Measurements from ENCODE around the gene FOSL2. TPM values are rescaled to one million over a fixed set of nuclear protein-coding genes. Genes with fewer than 3 reads are reported as not detected.
A peak's percentile ranks its signal among the peaks of the same experiment; 100 is the strongest.

FOSL2 gene
- total RNA-seq, 5 donors from 2014 or later (not counting 1 experiment from before 2014, with no cell fraction given) = 9.7 to 144 (median 18.5) TPM

DNA sequence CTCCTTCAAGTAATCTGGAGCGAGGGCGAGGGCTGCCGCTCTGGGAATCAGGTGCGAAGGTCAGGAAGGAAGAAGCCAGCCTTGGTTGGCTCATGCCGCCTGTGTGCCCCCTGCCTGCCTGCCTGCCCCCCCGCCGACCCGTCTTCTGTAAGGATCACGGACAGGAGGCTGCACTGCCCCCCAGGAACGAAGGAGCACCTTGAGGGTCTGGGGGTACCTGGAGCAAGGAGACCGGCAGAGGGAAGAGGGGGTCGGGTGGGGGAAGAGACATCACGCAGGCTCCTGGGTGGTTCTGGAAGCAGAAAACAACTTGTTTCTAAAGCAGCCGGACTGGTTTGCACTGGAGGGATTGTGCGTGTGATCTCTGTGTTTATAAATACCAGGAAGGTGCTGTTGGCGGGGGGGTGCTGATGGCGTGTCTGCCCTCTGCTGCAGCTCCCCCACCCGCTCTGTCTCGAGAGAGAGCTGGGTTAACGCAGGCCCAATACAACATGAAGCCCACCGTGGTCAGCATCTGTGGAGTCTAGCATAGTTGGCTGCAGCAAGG is 1.7 kb downstream of the FOSL2 start:
- no peaks in the 10 kb centered on the region for H3K36me3 Mint-ChIP-seq
- H3K4me3 Mint-ChIP-seq = no peak overlapping the region
- H3K4me1 ChIP-seq (ENCODE audit: control insufficient read depth in 1 of 2, extremely low read depth in 1 of 2, insufficient read depth in 2 of 2, low read length in 2 of 2) = peaks cover 18 to 42% of the 10 kb centered on the region in 2 experiments

GRCh38 chr2:28394997-28395333 is 2.3 kb downstream of the FOSL2 start:
- ChIA-PET CTCF (no interaction called here), POLR2A (interaction anchor here in 1 of 2 donors (1.0 kb wide), 1 partner anchor 12 kb away, joined by 3 read pairs; no protein-coding TSS in a partner anchor)
- peaks cover 0 to 4% of the 10 kb centered on the region in 2 donors for H3K36me3 ChIP-seq (ENCODE audit: control insufficient read depth in 2 of 2, extremely low read depth in 1 of 2, insufficient read depth in 1 of 2, low read length in 1 of 2)
- ATAC-seq (replicated peaks in 1 of 4) (no peak), DNase-seq (no peak)
- H3K4me3 ChIP-seq (ENCODE audit: control insufficient read depth in 1 of 2, extremely low read depth in 1 of 2, low read length in 1 of 2) = peak overlapping the region; percentile 23 to 70
- H3K27me3 ChIP-seq (replicated peaks in 1 of 2; ENCODE audit: control insufficient read depth in 2 of 2, extremely low read depth in 1 of 2, insufficient read depth in 2 of 2, low read length in 1 of 2) = no peaks in the 10 kb centered on the region
- no peaks in the 10 kb centered on the region for H3K9me3 ChIP-seq
- peak overlapping the region; percentile 66 for H3K27ac ChIP-seq (ENCODE audit: low read length)
- H3K27me3 Mint-ChIP-seq = no peaks in the 10 kb centered on the region
- H3K9me3 Mint-ChIP-seq = no peaks in the 10 kb centered on the region
- WGBS (ENCODE audit: insufficient coverage) = 80% methylated on average over 1 of the region's 7 CpGs
- peaks cover 16 to 29% (median 17%) of the 10 kb centered on the region in 3 donors for H3K4me1 Mint-ChIP-seq
- H3K4me3 Mint-ChIP-seq = no peak overlapping the region
- peaks cover 18 to 42% of the 10 kb centered on the region in 2 experiments for H3K4me1 ChIP-seq (ENCODE audit: control insufficient read depth in 1 of 2, extremely low read depth in 1 of 2, insufficient read depth in 2 of 2, low read length in 2 of 2)
- H3K27ac Mint-ChIP-seq = no peak overlapping the region
- no peaks in the 10 kb centered on the region for H3K36me3 Mint-ChIP-seq

More for the DNA sequence above, 1.7 kb downstream of the FOSL2 start:
- Histone ChIP-seq H3K27ac (ENCODE audit: low read length) (peak overlapping the region; percentile 66), H3K27me3 (replicated peaks in 1 of 2; ENCODE audit: control insufficient read depth in 2 of 2, extremely low read depth in 1 of 2, insufficient read depth in 2 of 2, low read length in 1 of 2) (no peaks in the 10 kb centered on the region), H3K4me3 (ENCODE audit: control insufficient read depth in 1 of 2, extremely low read depth in 1 of 2, low read length in 1 of 2) (peak overlapping the region; percentile 70 to 77), H3K36me3 (ENCODE audit: control insufficient read depth in 2 of 2, extremely low read depth in 1 of 2, insufficient read depth in 1 of 2, low read length in 1 of 2) (peaks cover 0 to 4% of the 10 kb centered on the region in 2 donors), H3K9me3 (no peaks in the 10 kb centered on the region)
- Mint-ChIP-seq H3K4me1 (peaks cover 19 to 34% (median 22%) of the 10 kb centered on the region in 3 donors), H3K27me3 (no peaks in the 10 kb centered on the region), H3K9me3 (no peaks in the 10 kb centered on the region), H3K27ac (peak overlapping the region in 1 of 2 donors; percentile 67)
- DNase-seq (peak in 12 of 35 experiments; percentile 19 to 47 (median 32)), ATAC-seq (replicated peaks in 1 of 4) (no peak)
- WGBS (ENCODE audit: insufficient coverage) = 24% methylated on average over 21 of the region's 21 CpGs
- ChIA-PET POLR2A (interaction anchor here in 1 of 2 donors (1.0 kb wide), 1 partner anchor 13 kb away, joined by 3 read pairs; no protein-coding TSS in a partner anchor), CTCF (no interaction called here)

- Mint-ChIP-seq H3K27ac (no peak overlapping the region), H3K9me3 (no peaks in the 10 kb centered on the region), H3K4me1 (peaks cover 15 to 31% (median 18%) of the 10 kb centered on the region in 3 donors), H3K36me3 (no peaks in the 10 kb centered on the region), H3K4me3 (no peak overlapping the region), H3K27me3 (no peaks in the 10 kb centered on the region)
- H3K27ac ChIP-seq (ENCODE audit: low read length) = peak overlapping the region; percentile 66
- H3K36me3 ChIP-seq (ENCODE audit: control insufficient read depth in 2 of 2, extremely low read depth in 1 of 2, insufficient read depth in 1 of 2, low read length in 1 of 2) = peaks cover 0 to 4% of the 10 kb centered on the region in 2 donors
- H3K4me3 ChIP-seq (ENCODE audit: control insufficient read depth in 1 of 2, extremely low read depth in 1 of 2, low read length in 1 of 2) = peak overlapping the region; percentile 23 to 70
- peaks cover 18 to 42% of the 10 kb centered on the region in 2 experiments for H3K4me1 ChIP-seq (ENCODE audit: control insufficient read depth in 1 of 2, extremely low read depth in 1 of 2, insufficient read depth in 2 of 2, low read length in 2 of 2)
- ATAC-seq (replicated peaks in 1 of 4) (no peak), DNase-seq (no peak)
- ChIA-PET POLR2A (interaction anchor here (0.6 to 1.1 kb wide), 5 partner anchors 11 to 55 kb away, joined by 3 to 19 read pairs (median 4); no protein-coding TSS in a partner anchor), CTCF (interaction anchor here in 1 of 2 donors (0.6 kb wide), 1 partner anchor 13 kb away, joined by 4 read pairs; no protein-coding TSS in a partner anchor)
- no peaks in the 10 kb centered on the region for H3K9me3 ChIP-seq
- 65% methylated on average over 13 of the region's 15 CpGs for WGBS (ENCODE audit: insufficient coverage)
- no peaks in the 10 kb centered on the region for H3K27me3 ChIP-seq (replicated peaks in 1 of 2; ENCODE audit: control insufficient read depth in 2 of 2, extremely low read depth in 1 of 2, insufficient read depth in 2 of 2, low read length in 1 of 2)
Measured at GRCh38 chr2:28395334-28396061, 2.8 kb downstream of the FOSL2 start.

DNA sequence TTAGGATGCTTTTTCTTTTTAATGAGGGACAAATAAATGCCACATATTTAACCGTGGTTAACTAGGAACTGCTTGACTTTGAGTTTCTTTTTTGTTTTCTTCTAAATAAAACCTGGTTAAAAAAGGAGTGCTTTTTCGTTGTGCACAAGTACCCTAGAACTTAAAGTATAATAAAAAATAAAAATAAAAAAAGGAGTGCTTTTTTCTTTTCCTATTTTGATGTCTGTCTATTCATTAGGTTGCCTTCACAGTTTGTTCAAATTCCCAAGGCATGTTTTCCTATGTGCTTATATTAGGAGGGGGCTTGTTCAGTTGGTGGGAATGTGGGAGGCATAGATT is 4.4 kb downstream of the FOSL2 start:
- Mint-ChIP-seq H3K36me3 (peaks cover 7% of the 10 kb centered on the region), H3K4me3 (no peak overlapping the region), H3K4me1 (peaks cover 14 to 36% (median 20%) of the 10 kb centered on the region in 3 donors), H3K27me3 (no peaks in the 10 kb centered on the region), H3K9me3 (no peaks in the 10 kb centered on the region), H3K27ac (no peak overlapping the region)
- Histone ChIP-seq H3K27ac (ENCODE audit: low read length) (no peak overlapping the region), H3K9me3 (no peaks in the 10 kb centered on the region), H3K27me3 (replicated peaks in 1 of 2; ENCODE audit: control insufficient read depth in 2 of 2, extremely low read depth in 1 of 2, insufficient read depth in 2 of 2, low read length in 1 of 2) (no peaks in the 10 kb centered on the region), H3K4me3 (ENCODE audit: control insufficient read depth in 1 of 2, extremely low read depth in 1 of 2, low read length in 1 of 2) (no peak overlapping the region), H3K36me3 (ENCODE audit: control insufficient read depth in 2 of 2, extremely low read depth in 1 of 2, insufficient read depth in 1 of 2, low read length in 1 of 2) (peaks cover 0 to 4% of the 10 kb centered on the region in 2 donors), H3K4me1 (ENCODE audit: control insufficient read depth in 1 of 2, extremely low read depth in 1 of 2, insufficient read depth in 2 of 2, low read length in 2 of 2) (peaks cover 12 to 43% of the 10 kb centered on the region in 2 experiments)
- CTCF ChIA-PET = no interaction called here
- no CpG with 5 or more reads among the region's 2 CpGs for WGBS (ENCODE audit: insufficient coverage)
- POLR2A ChIA-PET = interaction anchor here (0.6 kb wide), 3 partner anchors 70 to 501 kb away, joined by 3 to 5 read pairs (median 3); no protein-coding TSS in a partner anchor
- no peak for DNase-seq
- ATAC-seq (replicated peaks in 1 of 4) = no peak

DNA sequence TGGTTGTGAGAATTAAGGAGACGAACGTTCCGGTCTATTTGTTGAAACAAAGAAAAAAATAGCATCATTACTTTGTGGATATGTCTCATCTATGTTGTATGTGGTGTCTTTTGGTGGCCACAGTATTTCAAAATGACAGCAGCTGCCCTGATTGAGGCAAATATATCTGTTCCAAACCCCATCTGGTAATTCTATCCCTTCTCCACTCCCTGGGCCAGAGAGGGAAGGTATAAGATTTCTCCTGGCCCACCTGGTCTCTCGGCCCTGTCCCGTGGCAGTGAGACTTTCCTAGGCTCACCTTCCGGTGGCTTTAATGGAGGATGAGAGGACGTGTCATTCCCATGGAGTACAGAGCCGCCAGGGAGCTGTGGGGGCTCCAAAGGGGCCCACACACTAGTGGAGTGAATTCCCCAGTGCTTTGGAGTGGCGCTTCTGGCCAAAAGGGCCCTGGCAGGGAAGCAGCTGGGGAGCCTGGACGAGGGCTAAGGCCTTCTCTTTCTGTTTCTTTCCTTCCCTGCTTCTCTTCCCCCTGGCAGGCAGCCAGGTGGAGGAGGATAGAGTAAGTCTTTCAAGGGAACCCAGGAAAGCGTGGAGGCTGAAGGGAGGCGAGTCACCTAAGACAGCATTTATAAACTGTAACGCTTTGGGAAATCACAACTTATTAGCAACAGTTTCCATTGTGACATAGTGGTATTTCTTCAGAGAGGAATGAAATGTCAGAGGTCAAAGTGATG is 5.6 kb downstream of the FOSL2 start:
- CTCF ChIA-PET = no interaction called here
- Histone ChIP-seq H3K9me3 (no peaks in the 10 kb centered on the region), H3K27ac (ENCODE audit: low read length) (no peak overlapping the region), H3K27me3 (replicated peaks in 1 of 2; ENCODE audit: control insufficient read depth in 2 of 2, extremely low read depth in 1 of 2, insufficient read depth in 2 of 2, low read length in 1 of 2) (no peaks in the 10 kb centered on the region), H3K4me1 (ENCODE audit: control insufficient read depth in 1 of 2, extremely low read depth in 1 of 2, insufficient read depth in 2 of 2, low read length in 2 of 2) (peaks cover 12 to 55% of the 10 kb centered on the region in 2 experiments), H3K36me3 (ENCODE audit: control insufficient read depth in 2 of 2, extremely low read depth in 1 of 2, insufficient read depth in 1 of 2, low read length in 1 of 2) (peaks cover 0 to 4% of the 10 kb centered on the region in 2 donors), H3K4me3 (ENCODE audit: control insufficient read depth in 1 of 2, extremely low read depth in 1 of 2, low read length in 1 of 2) (no peak overlapping the region)
- no peak overlapping the region for H3K4me3 Mint-ChIP-seq
- H3K4me1 Mint-ChIP-seq = peaks cover 16 to 47% (median 32%) of the 10 kb centered on the region in 3 donors
- ATAC-seq (replicated peaks in 1 of 4) = no peak
- DNase-seq = no peak
- WGBS (ENCODE audit: insufficient coverage) = 86% methylated on average over 2 of the region's 13 CpGs
- POLR2A ChIA-PET = no interaction called here
- no peaks in the 10 kb centered on the region for H3K27me3 Mint-ChIP-seq
- no peaks in the 10 kb centered on the region for H3K9me3 Mint-ChIP-seq
- no peak overlapping the region for H3K27ac Mint-ChIP-seq
- H3K36me3 Mint-ChIP-seq = peaks cover 12% of the 10 kb centered on the region

- no peaks in the 10 kb centered on the region for H3K27me3 Mint-ChIP-seq
- DNase-seq = no peak
- POLR2A ChIA-PET = no interaction called here
- Histone ChIP-seq H3K27ac (ENCODE audit: low read length) (no peak overlapping the region), H3K9me3 (no peaks in the 10 kb centered on the region), H3K36me3 (ENCODE audit: control insufficient read depth in 2 of 2, extremely low read depth in 1 of 2, insufficient read depth in 1 of 2, low read length in 1 of 2) (peaks cover 3 to 4% of the 10 kb centered on the region in 2 donors), H3K4me3 (ENCODE audit: control insufficient read depth in 1 of 2, extremely low read depth in 1 of 2, low read length in 1 of 2) (no peak overlapping the region), H3K27me3 (replicated peaks in 1 of 2; ENCODE audit: control insufficient read depth in 2 of 2, extremely low read depth in 1 of 2, insufficient read depth in 2 of 2, low read length in 1 of 2) (no peaks in the 10 kb centered on the region), H3K4me1 (ENCODE audit: control insufficient read depth in 1 of 2, extremely low read depth in 1 of 2, insufficient read depth in 2 of 2, low read length in 2 of 2) (peaks cover 10 to 63% of the 10 kb centered on the region in 2 experiments)
- ATAC-seq (replicated peaks in 1 of 4) = no peak
- peaks cover 26 to 53% (median 40%) of the 10 kb centered on the region in 3 donors for H3K4me1 Mint-ChIP-seq
- no peak overlapping the region for H3K27ac Mint-ChIP-seq
- no peaks in the 10 kb centered on the region for H3K9me3 Mint-ChIP-seq
- no peak overlapping the region for H3K4me3 Mint-ChIP-seq
- peaks cover 22% of the 10 kb centered on the region for H3K36me3 Mint-ChIP-seq
- CTCF ChIA-PET = no interaction called here
- WGBS (ENCODE audit: insufficient coverage) = 97% methylated on average over 11 of the region's 11 CpGs
Measured at GRCh38 chr2:28399289-28399688, 6.6 kb downstream of the FOSL2 start.

Measured in T-cell (primary cell).